Adrenal gland (tissue), 5 donors: ENCODE results near the gene GPR158.

ENCODE experiments used
- POLR2A ChIP-seq, 2 donors: fragments of 450-650 bp; IDR thresholded peaks; one replicate each; pipeline ENCODE4 v1.6.1; 2017; ENCODE audit warnings: antibody characterized with exemption in 2 of 2, mild to moderate bottlenecking in 2 of 2, moderate library complexity in 1 of 2
- TF ChIP-seq, protein P1 (sequence below), 6 experiments: fragments of 450-650 bp in 4 of 6; fragments of 200-600 bp in 2 of 6; sonication (generic) in 1 of 6; IDR thresholded peaks; 1 replicate in 5 of 6; 2 replicates in 1 of 6; pipeline versions ENCODE4 v1.5.1 to v1.8.0; 2016 to 2021; ENCODE audit warnings: antibody characterized with exemption in 6 of 6, mild to moderate bottlenecking in 2 of 6, moderate library complexity in 1 of 6
- donor health status: DM: no; HTN: no; CAD: no.

DNA sequence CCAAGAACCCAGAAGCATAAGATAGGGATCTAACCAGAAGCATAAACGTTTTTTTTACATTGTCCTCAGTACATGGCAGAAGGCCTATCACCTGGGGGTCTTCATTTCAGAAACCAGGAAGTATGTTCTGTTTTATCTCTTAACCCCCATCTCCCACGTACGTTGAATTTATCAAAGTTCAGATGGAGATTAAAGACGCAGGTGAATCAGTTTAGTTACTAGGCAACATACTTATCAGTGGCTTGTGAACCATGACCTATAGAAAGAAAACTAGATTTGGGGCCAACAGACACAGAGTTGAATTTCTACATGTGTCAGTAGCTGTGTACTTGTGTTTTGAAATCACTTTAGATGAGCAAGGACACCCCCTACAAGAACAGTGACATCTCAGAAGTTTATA, 122.7 kb downstream of the GPR158 start:
- TF ChIP-seq, protein P1, sequence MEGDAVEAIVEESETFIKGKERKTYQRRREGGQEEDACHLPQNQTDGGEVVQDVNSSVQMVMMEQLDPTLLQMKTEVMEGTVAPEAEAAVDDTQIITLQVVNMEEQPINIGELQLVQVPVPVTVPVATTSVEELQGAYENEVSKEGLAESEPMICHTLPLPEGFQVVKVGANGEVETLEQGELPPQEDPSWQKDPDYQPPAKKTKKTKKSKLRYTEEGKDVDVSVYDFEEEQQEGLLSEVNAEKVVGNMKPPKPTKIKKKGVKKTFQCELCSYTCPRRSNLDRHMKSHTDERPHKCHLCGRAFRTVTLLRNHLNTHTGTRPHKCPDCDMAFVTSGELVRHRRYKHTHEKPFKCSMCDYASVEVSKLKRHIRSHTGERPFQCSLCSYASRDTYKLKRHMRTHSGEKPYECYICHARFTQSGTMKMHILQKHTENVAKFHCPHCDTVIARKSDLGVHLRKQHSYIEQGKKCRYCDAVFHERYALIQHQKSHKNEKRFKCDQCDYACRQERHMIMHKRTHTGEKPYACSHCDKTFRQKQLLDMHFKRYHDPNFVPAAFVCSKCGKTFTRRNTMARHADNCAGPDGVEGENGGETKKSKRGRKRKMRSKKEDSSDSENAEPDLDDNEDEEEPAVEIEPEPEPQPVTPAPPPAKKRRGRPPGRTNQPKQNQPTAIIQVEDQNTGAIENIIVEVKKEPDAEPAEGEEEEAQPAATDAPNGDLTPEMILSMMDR (IDR thresholded peaks at IDR 0.05), result no peak
- TF ChIP-seq POLR2A (IDR thresholded peaks at IDR 0.05), result no peak
